OCI-LY3 (cell line): ENCODE data around the gene TUBGCP2.

Experiments used
- H2AFZ ChIP-seq: fragments of 200-600, 300-600 bp; shearing (Covaris generic); 2 replicates; pipeline ENCODE4 v1.6.0; 2014; ENCODE audit warnings: antibody characterized with exemption, low read depth, low read length
- H3K27ac ChIP-seq: fragments of 200-600, 300-600 bp; sonication (generic); 2 replicates; pipeline ENCODE4 v1.5.1; 2014; ENCODE audit warnings: mild to moderate bottlenecking, low read length, moderate library complexity, mixed read lengths
- H3K27me3 ChIP-seq: fragments of 200-600, 300-600 bp; sonication (generic); 2 replicates; pipeline ENCODE4 v1.6.1; 2014; ENCODE audit warnings: low read depth, low read length, mixed read lengths
- H3K36me3 ChIP-seq: fragments of 200-600, 300-600 bp; sonication (generic); replicated peaks from 2 replicates; pipeline ENCODE3; 2014; ENCODE audit warnings: low read depth, low read length, mixed read lengths
- H3K4me1 ChIP-seq: fragments of 300-600, 200-600 bp; sonication (generic); 2 replicates; pipeline ENCODE4 v1.6.1; 2014; ENCODE audit warnings: low read length, mixed read lengths
- H3K4me2 ChIP-seq: fragments of 200-600, 300-600 bp; sonication (generic); 2 replicates; pipeline ENCODE4 v1.6.1; 2014; ENCODE audit warnings: low read length, mixed read lengths
- H3K4me3 ChIP-seq: fragments of 300-600, 200-600 bp; sonication (generic); 2 replicates; pipeline ENCODE4 v1.5.1; 2014; ENCODE audit warnings: antibody characterized with exemption, mild to moderate bottlenecking, low read length, moderate library complexity
- H3K79me2 ChIP-seq: fragments of 300-600, 200-600 bp; shearing (Covaris generic); 2 replicates; pipeline ENCODE4 v1.6.1; 2014; ENCODE audit warnings: mild to moderate bottlenecking, low read length, mixed read lengths
- H3K9ac ChIP-seq: fragments of 300-600, 200-600 bp; shearing (Covaris generic); 2 replicates; pipeline ENCODE4 v1.6.0; 2014; ENCODE audit warnings: mild to moderate bottlenecking, low read length, moderate library complexity
- H3K9me3 ChIP-seq: fragments of 200-600, 300-600 bp; shearing (Covaris generic); 2 replicates; pipeline ENCODE4 v1.6.1; 2014; ENCODE audit warnings: low read length, mixed read lengths; ENCODE audit not compliant: insufficient read depth
- H4K20me1 ChIP-seq: fragments of 200-600, 300-600 bp; sonication (generic); 2 replicates; pipeline ENCODE4 v1.6.1; 2016; ENCODE audit warnings: low read length, mixed read lengths; ENCODE audit not compliant: insufficient read depth
- CTCF ChIP-seq: fragments of 200-600, 300-600 bp; sonication (generic); IDR thresholded peaks from 2 replicates; pipeline ENCODE4 v1.5.1; 2014; ENCODE audit warnings: antibody characterized with exemption, low read length, low read depth
- EZH2phosphoT487 ChIP-seq: fragments of 200-600 bp; shearing (Covaris generic); IDR thresholded peaks from 2 replicates; pipeline ENCODE4 v1.6.1; 2018; ENCODE audit warnings: antibody characterized with exemption, mixed run types, low read depth

Gene TUBGCP2

GRCh38 chr10:133272964-133273420 is 35.7 kb downstream of the TUBGCP2 start:
- H3K4me2 ChIP-seq: no peak overlapping the region
- no peak overlapping the region for H3K9ac ChIP-seq
- H3K27ac ChIP-seq: no peak overlapping the region
- H4K20me1 ChIP-seq: peaks cover 6% of the 10 kb centered on the region
- peaks cover 13% of the 10 kb centered on the region for H3K4me1 ChIP-seq
- peaks cover 21% of the 10 kb centered on the region for H3K36me3 ChIP-seq
- no peaks in the 10 kb centered on the region for H3K9me3 ChIP-seq
- no peak for TF ChIP-seq EZH2phosphoT487
- TF ChIP-seq CTCF: no peak
- peaks cover 25% of the 10 kb centered on the region for H3K79me2 ChIP-seq
- H3K4me3 ChIP-seq: no peak overlapping the region
- H3K27me3 ChIP-seq: no peaks in the 10 kb centered on the region
- no peak overlapping the region for H2AFZ ChIP-seq

- no peak overlapping the region for H3K9ac ChIP-seq
- H3K4me3 ChIP-seq: no peak overlapping the region
- peaks cover 25% of the 10 kb centered on the region for H3K79me2 ChIP-seq
- no peak overlapping the region for H3K4me2 ChIP-seq
- no peaks in the 10 kb centered on the region for H3K27me3 ChIP-seq
- H3K36me3 ChIP-seq: peaks cover 21% of the 10 kb centered on the region
- peaks cover 13% of the 10 kb centered on the region for H3K4me1 ChIP-seq
- no peak overlapping the region for H2AFZ ChIP-seq
- no peaks in the 10 kb centered on the region for H3K9me3 ChIP-seq
- no peak overlapping the region for H3K27ac ChIP-seq
- TF ChIP-seq CTCF: no peak
- no peak for TF ChIP-seq EZH2phosphoT487
- peaks cover 6% of the 10 kb centered on the region for H4K20me1 ChIP-seq
Observed at GRCh38 chr10:133272301-133272963, 36.2 kb downstream of the TUBGCP2 start.

GRCh38 chr10:133271521-133272300 is 37.0 kb downstream of the TUBGCP2 start:
- Histone ChIP-seq H3K4me3 (no peak overlapping the region), H3K4me2 (no peak overlapping the region), H3K27ac (no peak overlapping the region), H4K20me1 (peaks cover 6% of the 10 kb centered on the region), H3K9me3 (no peaks in the 10 kb centered on the region), H3K79me2 (peaks cover 25% of the 10 kb centered on the region), H3K27me3 (no peaks in the 10 kb centered on the region), H2AFZ (no peak overlapping the region), H3K36me3 (peaks cover 21% of the 10 kb centered on the region), H3K4me1 (peaks cover 9% of the 10 kb centered on the region; the same call in 1 of the 2 replicates), H3K9ac (no peak overlapping the region)
- TF ChIP-seq CTCF (no peak), EZH2phosphoT487 (no peak)

- Histone ChIP-seq H2AFZ (no peak overlapping the region), H3K4me2 (no peak overlapping the region), H4K20me1 (peaks cover 6% of the 10 kb centered on the region), H3K27ac (no peak overlapping the region), H3K4me1 (peaks cover 9% of the 10 kb centered on the region; the same call in 1 of the 2 replicates), H3K9ac (no peak overlapping the region), H3K4me3 (no peak overlapping the region), H3K79me2 (peaks cover 17% of the 10 kb centered on the region), H3K27me3 (no peaks in the 10 kb centered on the region), H3K9me3 (no peaks in the 10 kb centered on the region), H3K36me3 (peaks cover 21% of the 10 kb centered on the region)
- TF ChIP-seq CTCF: no peak
- no peak for TF ChIP-seq EZH2phosphoT487
Observed at GRCh38 chr10:133270773-133271297, 37.8 kb downstream of the TUBGCP2 start.
